Epithelial cell of esophagus (primary cell): ENCODE data around the gene HNMT.
A peak's percentile ranks its signal among the peaks of the same experiment; 100 is the strongest.
"Not testable (repeated sequence)": the region's sequence is repeated elsewhere in the genome, so short reads cannot be mapped to it uniquely, and the experiment has no call there.

Experiments used
- DNase-seq: peaks from one replicate; pipeline ENCODE4 v3.0.0; 2010; ENCODE audit warnings: low read depth
- H3K4me3 ChIP-seq: 2 replicates; pipeline ENCODE4 v1.5.1; 2011; ENCODE audit warnings: mild to moderate bottlenecking, low read length, control low read depth
- TF ChIP-seq, protein P1 (sequence below): IDR thresholded peaks from 2 replicates; pipeline ENCODE4 v1.5.1; 2011; ENCODE audit warnings: low read depth, mild to moderate bottlenecking, low read length, control low read depth, inconsistent platforms; ENCODE audit not compliant: insufficient read depth; ENCODE audit errors: missing control alignments

Gene HNMT

DNA sequence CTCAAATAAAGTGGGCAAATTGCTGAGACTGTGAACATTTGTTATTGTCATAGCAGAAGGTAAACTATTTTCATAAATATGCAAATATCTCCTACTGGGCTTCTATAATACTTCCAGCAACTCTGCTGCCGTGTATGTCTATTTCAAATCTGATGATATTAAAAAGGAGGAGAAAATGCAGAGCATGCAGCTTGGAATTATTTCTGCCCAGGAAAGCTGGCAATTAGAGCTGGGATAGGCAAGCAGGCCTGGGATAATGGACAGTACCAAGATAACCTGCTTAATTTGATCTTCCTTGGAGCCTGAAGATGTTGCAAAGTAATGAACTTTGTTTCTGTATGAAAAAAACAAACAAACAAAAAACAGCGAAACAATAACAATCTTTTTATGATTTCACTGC is 72.8 kb downstream of the HNMT start:
- no peak for DNase-seq
- TF ChIP-seq, protein P1, sequence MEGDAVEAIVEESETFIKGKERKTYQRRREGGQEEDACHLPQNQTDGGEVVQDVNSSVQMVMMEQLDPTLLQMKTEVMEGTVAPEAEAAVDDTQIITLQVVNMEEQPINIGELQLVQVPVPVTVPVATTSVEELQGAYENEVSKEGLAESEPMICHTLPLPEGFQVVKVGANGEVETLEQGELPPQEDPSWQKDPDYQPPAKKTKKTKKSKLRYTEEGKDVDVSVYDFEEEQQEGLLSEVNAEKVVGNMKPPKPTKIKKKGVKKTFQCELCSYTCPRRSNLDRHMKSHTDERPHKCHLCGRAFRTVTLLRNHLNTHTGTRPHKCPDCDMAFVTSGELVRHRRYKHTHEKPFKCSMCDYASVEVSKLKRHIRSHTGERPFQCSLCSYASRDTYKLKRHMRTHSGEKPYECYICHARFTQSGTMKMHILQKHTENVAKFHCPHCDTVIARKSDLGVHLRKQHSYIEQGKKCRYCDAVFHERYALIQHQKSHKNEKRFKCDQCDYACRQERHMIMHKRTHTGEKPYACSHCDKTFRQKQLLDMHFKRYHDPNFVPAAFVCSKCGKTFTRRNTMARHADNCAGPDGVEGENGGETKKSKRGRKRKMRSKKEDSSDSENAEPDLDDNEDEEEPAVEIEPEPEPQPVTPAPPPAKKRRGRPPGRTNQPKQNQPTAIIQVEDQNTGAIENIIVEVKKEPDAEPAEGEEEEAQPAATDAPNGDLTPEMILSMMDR, result no peak
- no peak overlapping the region for H3K4me3 ChIP-seq

DNA sequence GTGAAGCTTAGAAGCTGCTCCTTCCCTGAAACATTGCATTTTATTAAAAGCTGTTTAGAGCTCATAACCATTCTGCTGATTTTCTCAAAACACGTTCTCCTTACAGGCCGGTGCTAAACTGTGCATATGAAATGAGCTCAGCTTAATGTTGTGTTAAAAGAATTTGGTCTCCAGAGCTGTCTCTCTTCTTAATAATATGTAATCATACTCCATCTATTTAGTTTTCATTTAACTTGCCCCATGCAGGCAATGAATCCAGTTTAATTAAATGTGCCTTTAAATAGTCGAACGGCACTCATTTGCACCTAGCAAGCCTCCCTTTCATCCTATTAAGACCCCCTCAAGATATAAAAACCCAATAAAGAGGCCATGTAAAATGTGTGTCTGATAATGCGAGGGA is 76.3 kb downstream of the HNMT start:
- DNase-seq, result no peak
- no peak overlapping the region for H3K4me3 ChIP-seq
- TF ChIP-seq, protein P1, result no peak

DNA sequence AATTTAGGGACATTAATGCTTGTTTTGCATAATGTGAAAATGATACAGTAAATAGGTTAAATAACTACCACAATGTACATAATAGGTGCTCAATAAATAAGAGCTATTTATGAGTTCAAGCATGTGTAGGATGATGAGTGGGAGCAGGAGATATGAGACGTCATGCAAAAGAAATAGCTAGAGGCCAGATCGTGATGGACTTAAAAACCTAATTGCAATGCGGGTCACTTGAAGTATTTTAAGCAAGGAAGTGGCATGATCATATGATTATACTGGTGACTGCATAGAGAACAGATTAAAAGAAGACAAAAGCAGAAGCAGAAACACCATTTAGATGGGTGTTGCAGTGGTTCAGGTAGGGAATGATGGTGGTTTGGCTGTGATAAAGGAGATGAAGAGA is 78.0 kb downstream of the HNMT start:
- TF ChIP-seq, protein P1, result no peak
- DNase-seq, result no peak
- H3K4me3 ChIP-seq, result no peak overlapping the region

DNA sequence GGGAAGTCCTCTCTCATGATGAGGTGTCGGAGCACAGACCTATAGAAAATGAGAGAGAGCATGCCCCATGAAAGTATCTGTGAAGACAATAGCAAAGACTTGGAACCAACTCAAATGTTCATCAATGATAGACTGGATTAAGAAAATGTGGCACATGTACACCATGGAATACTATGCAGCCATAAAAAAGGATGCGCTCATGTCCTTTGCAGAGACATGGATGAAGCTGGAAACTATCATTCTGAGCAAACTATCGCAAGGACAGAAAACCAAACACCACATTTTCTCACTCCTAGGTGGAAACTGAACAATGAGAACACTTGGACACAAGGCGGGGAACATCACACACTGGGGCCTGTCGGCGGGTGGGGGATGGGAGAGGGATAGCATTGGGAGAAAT is 79.3 kb downstream of the HNMT start:
- not testable (repeated sequence) for H3K4me3 ChIP-seq, DNase-seq

DNA sequence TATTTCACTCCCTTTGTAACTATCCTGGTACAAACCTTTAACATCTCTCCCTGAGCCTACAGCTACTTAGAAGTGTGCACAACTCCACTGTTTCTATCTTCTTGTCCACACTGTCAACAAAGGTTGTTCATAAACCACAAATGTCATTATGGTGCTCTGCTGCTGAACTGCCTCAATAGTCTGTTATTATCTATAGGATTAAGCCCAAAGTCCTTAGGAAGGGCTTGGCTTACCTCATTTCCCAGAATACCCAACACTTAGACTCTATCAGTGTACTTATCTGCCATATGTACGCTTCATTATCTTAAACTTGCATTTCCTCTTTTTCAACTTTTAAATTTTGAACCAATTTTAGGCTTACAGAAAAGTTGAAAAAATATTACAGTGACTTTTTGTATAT is 94.2 kb downstream of the HNMT start:
- TF ChIP-seq, protein P1, result no peak
- no peak overlapping the region for H3K4me3 ChIP-seq
- DNase-seq, result no peak

DNA sequence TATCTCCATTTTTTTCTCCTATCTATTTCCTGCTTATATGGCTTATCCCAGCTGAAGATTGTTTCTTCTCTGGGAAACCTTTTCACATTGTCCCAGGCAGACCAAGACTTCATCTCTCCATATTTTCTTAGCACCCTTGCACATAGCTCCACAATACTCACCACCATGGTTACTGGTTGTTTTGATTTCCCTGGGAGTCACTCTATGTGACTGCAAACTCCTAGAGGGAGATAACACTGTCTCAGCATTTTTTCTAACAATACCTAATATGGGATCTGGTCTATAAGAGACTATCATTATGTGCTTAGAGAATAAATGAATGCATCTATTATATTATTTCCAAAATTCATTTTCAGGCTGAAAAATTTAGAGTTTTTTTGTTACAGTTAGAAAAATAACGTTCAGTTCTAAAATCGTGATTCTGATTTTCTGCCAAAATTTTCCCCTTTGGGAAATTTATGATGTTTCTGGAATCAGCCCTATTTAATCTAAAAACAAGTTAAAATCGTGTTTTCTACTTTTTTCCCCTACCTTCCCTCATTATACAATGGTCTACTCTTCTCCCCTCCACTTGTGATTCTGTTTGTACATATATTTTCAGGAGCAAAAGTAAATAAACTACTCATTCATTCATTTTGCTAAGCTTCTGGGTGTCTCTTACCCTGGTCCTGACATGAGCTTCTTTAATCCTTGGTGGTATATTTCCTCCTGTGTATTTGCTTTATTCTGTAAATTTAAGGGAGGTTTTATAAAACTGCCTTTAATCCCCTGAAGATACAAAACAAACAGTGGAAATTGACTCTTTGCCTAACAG is 95.4 kb downstream of the HNMT start:
- TF ChIP-seq, protein P1, result no peak
- H3K4me3 ChIP-seq, result no peak overlapping the region
- no peak for DNase-seq

DNA sequence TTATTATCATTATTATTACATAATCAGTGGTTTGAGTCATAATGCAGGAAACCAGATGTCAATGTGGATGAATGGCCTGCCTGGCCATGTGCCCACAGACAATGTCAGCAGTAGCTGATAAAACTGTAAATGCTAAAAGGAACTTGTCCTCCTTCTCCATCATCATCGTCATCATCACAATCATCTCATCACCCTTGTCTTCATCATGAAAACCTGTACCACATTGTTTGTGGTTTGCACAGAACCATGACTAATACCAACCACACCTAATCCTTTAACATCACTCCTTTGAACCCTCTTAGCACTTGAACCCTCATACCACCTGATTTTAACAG is 96.0 kb downstream of the HNMT start:
- no peak overlapping the region for H3K4me3 ChIP-seq
- TF ChIP-seq, protein P1, result no peak
- DNase-seq, result peak; percentile 95
